Endothelial cell of umbilical vein (primary cell): ENCODE results near the gene NAGS.

ENCODE experiments used
- CTCF ChIP-seq, 2 donors: IDR thresholded peaks; 1 replicate in 1 of 2; 2 replicates in 1 of 2; pipeline ENCODE4 v1.5.1; 2011; ENCODE audit warnings: low read length in 2 of 2, mild to moderate bottlenecking in 2 of 2, moderate library complexity in 2 of 2, control low read depth in 1 of 2, inconsistent platforms in 1 of 2, low read depth in 1 of 2; ENCODE audit not compliant: insufficient read depth in 1 of 2; ENCODE audit errors: extremely low read depth in 1 of 2
- EZH2 ChIP-seq: IDR thresholded peaks from 2 replicates; pipeline ENCODE4 v1.6.1; 2012; ENCODE audit warnings: borderline replicate concordance, low read depth, mild to moderate bottlenecking, moderate library complexity, low read length, inconsistent platforms; ENCODE audit not compliant: severe bottlenecking
- FOS ChIP-seq: IDR thresholded peaks from 2 replicates; pipeline ENCODE4 v1.6.1; 2011; ENCODE audit warnings: mild to moderate bottlenecking, low read length, moderate library complexity, borderline replicate concordance; ENCODE audit not compliant: insufficient read depth
- GATA2 ChIP-seq: IDR thresholded peaks from 2 replicates; pipeline ENCODE4 v1.7.0; 2011; ENCODE audit warnings: low read depth, mild to moderate bottlenecking, moderate library complexity, mixed read lengths, low read length; ENCODE audit not compliant: insufficient read length, insufficient read depth
- JUN ChIP-seq: IDR thresholded peaks from 2 replicates; pipeline ENCODE4 v1.6.1; 2011; ENCODE audit warnings: borderline replicate concordance, low read depth; ENCODE audit not compliant: insufficient read length, insufficient read depth
- MYC ChIP-seq: IDR thresholded peaks from one replicate; pipeline ENCODE4 v1.6.1; 2011; ENCODE audit warnings: mild to moderate bottlenecking, low read depth, low read length
- POLR2A ChIP-seq: IDR thresholded peaks from 2 replicates; pipeline ENCODE4 v1.6.1; 2012; ENCODE audit warnings: low read depth, mild to moderate bottlenecking, control low read depth, low read length
- POLR2AphosphoS5 ChIP-seq: IDR thresholded peaks from 2 replicates; pipeline ENCODE4 v1.6.1; 2012; ENCODE audit warnings: low read depth, mild to moderate bottlenecking, control low read depth, low read length, moderate library complexity; ENCODE audit not compliant: insufficient read depth

GRCh38 chr17:44010966-44011647 lies 6.7 kb downstream of the NAGS start:
- TF ChIP-seq POLR2A (no peak), CTCF (IDR thresholded peaks at IDR 0.05; ENCODE audit: extremely low read depth in 1 of 2, insufficient read depth in 1 of 2, low read depth in 1 of 2, low read length in 2 of 2) (no peak), MYC (no peak), JUN (no peak), EZH2 (no peak), POLR2AphosphoS5 (no peak), FOS (no peak), GATA2 (no peak)
